Prostate gland (tissue), 2 donors: Measurements from ENCODE around the gene BMP6. TPM values are rescaled to one million over a fixed set of nuclear protein-coding genes. Genes with fewer than 3 reads are reported as not detected.

Experiments used
- DNase-seq: peaks from one replicate; pipeline ENCODE4 v3.0.0-alpha.2; 2019; ENCODE audit warnings: low spot score
- H3K27ac ChIP-seq, 2 donors: fragments of 200-600 bp; sonication (generic); 2 replicates each; pipeline ENCODE4 v1.5.1; 2017 to 2019
- H3K27me3 ChIP-seq: fragments of 200-600 bp; sonication (generic); replicated peaks from 2 replicates; pipeline ENCODE4 v1.5.1; 2019; ENCODE audit not compliant: insufficient read depth
- H3K36me3 ChIP-seq, 2 donors: fragments of 200-600 bp; sonication (generic); 1 replicate in 1 of 2; 2 replicates in 1 of 2; pipeline versions ENCODE4 v1.5.1 to v1.8.1; 2017 to 2019
- H3K4me1 ChIP-seq: fragments of 200-600 bp; sonication (generic); replicated peaks from 2 replicates; pipeline ENCODE4 v1.5.1; 2019
- H3K4me3 ChIP-seq, 2 donors: fragments of 200-600 bp; sonication (generic); 2 replicates each; pipeline ENCODE4 v1.5.1; 2017 to 2019
- H3K9me3 ChIP-seq: fragments of 200-600 bp; sonication (generic); 2 replicates; pipeline ENCODE4 v1.5.1; 2017
- CTCF ChIP-seq, 4 experiments: fragments of 200-600 bp in 2 of 4; fragments of 450-650 bp in 2 of 4; sonication (generic) in 2 of 4; IDR thresholded peaks; 1 replicate in 3 of 4; 2 replicates in 1 of 4; pipeline ENCODE4 v1.5.1; 2016 to 2019; ENCODE audit warnings: antibody characterized with exemption in 4 of 4, mild to moderate bottlenecking in 2 of 4, moderate library complexity in 2 of 4
- POLR2A ChIP-seq: fragments of 450-650 bp; IDR thresholded peaks from one replicate; pipeline ENCODE4 v1.6.1; 2016; ENCODE audit warnings: antibody characterized with exemption, mild to moderate bottlenecking
- POLR2AphosphoS5 ChIP-seq: sonication (generic); formaldehyde crosslinking; IDR thresholded peaks from one replicate; pipeline ENCODE4 v1.6.1; 2017; ENCODE audit warnings: antibody characterized with exemption
- WGBS: methylation state at CpG from one replicate; pipeline ENCODE4 v1.1.5; 2018; 5-methylcytosine and 5-hydroxymethylcytosine counted together
- intact Hi-C: fragments of 100-400 bp; cut with DNase I; formaldehyde crosslinking; loops from one replicate; pipeline ENCODE4 v1.14.2; 2022
- total RNA-seq, 2 donors: library from RNA; depleted of rRNA; stranded (reverse); fragments of >200 nt; gene quantifications; one replicate each; pipeline ENCODE4 v1.1.0, GENCODE V29; 2016

Gene BMP6
- total RNA-seq, 2 donors from 2014 or later = 0.36 to 10.2 TPM

GRCh38 chr6:7833751-7834070 is 107.8 kb downstream of the BMP6 start:
- 22% methylated on average over 4 of the region's 4 CpGs for WGBS
- H3K36me3 ChIP-seq = no peaks in the 10 kb centered on the region
- no peak overlapping the region for H3K4me3 ChIP-seq
- DNase-seq = no peak
- no peaks in the 10 kb centered on the region for H3K4me1 ChIP-seq
- no peaks in the 10 kb centered on the region for H3K27me3 ChIP-seq
- H3K27ac ChIP-seq = no peak overlapping the region
- TF ChIP-seq POLR2AphosphoS5 (no peak), CTCF (IDR thresholded peaks at IDR 0.05) (no peak), POLR2A (no peak)
- intact Hi-C loops = no loop called here
- H3K9me3 ChIP-seq = no peaks in the 10 kb centered on the region

- Histone ChIP-seq H3K27me3 (no peaks in the 10 kb centered on the region), H3K4me1 (no peaks in the 10 kb centered on the region), H3K4me3 (no peak overlapping the region), H3K9me3 (no peaks in the 10 kb centered on the region), H3K36me3 (no peaks in the 10 kb centered on the region), H3K27ac (no peak overlapping the region)
- DNase-seq = no peak
- TF ChIP-seq CTCF (IDR thresholded peaks at IDR 0.05) (no peak), POLR2AphosphoS5 (no peak), POLR2A (no peak)
- WGBS = 93% methylated on average over 4 of the region's 4 CpGs
- intact Hi-C loops = no loop called here
Observed at GRCh38 chr6:7836371-7837026, 110.6 kb downstream of the BMP6 start.

GRCh38 chr6:7841781-7842468 is 116.0 kb downstream of the BMP6 start:
- TF ChIP-seq POLR2AphosphoS5 = no peak
- TF ChIP-seq CTCF (IDR thresholded peaks at IDR 0.05) = no peak
- no peak for TF ChIP-seq POLR2A
- 57% methylated on average over 3 of the region's 3 CpGs for WGBS
- no peaks in the 10 kb centered on the region for H3K4me1 ChIP-seq
- H3K4me3 ChIP-seq = no peak overlapping the region
- no peak overlapping the region for H3K27ac ChIP-seq
- intact Hi-C loops = no loop called here
- no peak for DNase-seq
- no peaks in the 10 kb centered on the region for H3K27me3 ChIP-seq
- H3K36me3 ChIP-seq = no peaks in the 10 kb centered on the region
- no peaks in the 10 kb centered on the region for H3K9me3 ChIP-seq

- Histone ChIP-seq H3K4me1 (no peaks in the 10 kb centered on the region), H3K4me3 (no peak overlapping the region), H3K9me3 (no peaks in the 10 kb centered on the region), H3K27me3 (no peaks in the 10 kb centered on the region), H3K27ac (no peak overlapping the region), H3K36me3 (no peaks in the 10 kb centered on the region)
- intact Hi-C loops = no loop called here
- no peak for DNase-seq
- 69% methylated on average over 7 of the region's 7 CpGs for WGBS
- no peak for TF ChIP-seq POLR2AphosphoS5
- TF ChIP-seq POLR2A = no peak
Observed at GRCh38 chr6:7846966-7847818, 121.3 kb downstream of the BMP6 start.

GRCh38 chr6:7848229-7848628 is 122.3 kb downstream of the BMP6 start:
- no peak overlapping the region for H3K4me3 ChIP-seq
- H3K4me1 ChIP-seq = no peaks in the 10 kb centered on the region
- no peak for DNase-seq
- no peaks in the 10 kb centered on the region for H3K27me3 ChIP-seq
- WGBS = 91% methylated on average over 4 of the region's 4 CpGs
- H3K36me3 ChIP-seq = no peaks in the 10 kb centered on the region
- no peak for TF ChIP-seq POLR2AphosphoS5
- TF ChIP-seq POLR2A = no peak
- no peak for TF ChIP-seq CTCF (IDR thresholded peaks at IDR 0.05)
- no peaks in the 10 kb centered on the region for H3K9me3 ChIP-seq
- no peak overlapping the region for H3K27ac ChIP-seq
- intact Hi-C loops = no loop called here
